CD4-positive, alpha-beta T cell treated with Interleukin-2 at 100 ng/mL for 4 hours (primary cell): ENCODE data around the gene SLC15A1.
"Not testable (repeated sequence)": the region's sequence is repeated elsewhere in the genome, so short reads cannot be mapped to it uniquely, and the experiment has no call there.

Source experiments
- DNase-seq: peaks from one replicate; pipeline ENCODE4 v3.0.0-alpha.2; 2020; ENCODE audit warnings: low spot score

The SLC15A1 gene

GRCh38 chr13:98781470-98781869 lies 29.0 kb upstream of the SLC15A1 start:
- DNase-seq: no peak

GRCh38 chr13:98781045-98781444 lies 28.6 kb upstream of the SLC15A1 start:
- DNase-seq: no peak

- no peak for DNase-seq
These were observed 28.0 kb upstream of the SLC15A1 start for GRCh38 chr13:98780451-98780850.

- no peak for DNase-seq
These were observed 27.2 kb upstream of the SLC15A1 start for GRCh38 chr13:98779695-98780094.

GRCh38 chr13:98778749-98779148 lies 26.3 kb upstream of the SLC15A1 start:
- no peak for DNase-seq

GRCh38 chr13:98776644-98777043 lies 24.2 kb upstream of the SLC15A1 start:
- DNase-seq: no peak

GRCh38 chr13:98775844-98776598 lies 23.5 kb upstream of the SLC15A1 start:
- DNase-seq: no peak

- DNase-seq: no peak
These were observed 22.9 kb upstream of the SLC15A1 start for GRCh38 chr13:98775386-98775785.

GRCh38 chr13:98774776-98775175 lies 22.3 kb upstream of the SLC15A1 start:
- no peak for DNase-seq

- DNase-seq: no peak
These were observed 21.4 kb upstream of the SLC15A1 start for GRCh38 chr13:98773921-98774320.

GRCh38 chr13:98772794-98773452 lies 20.5 kb upstream of the SLC15A1 start:
- no peak for DNase-seq

- DNase-seq: no peak
These were observed 19.6 kb upstream of the SLC15A1 start for GRCh38 chr13:98771838-98772611.

- DNase-seq: no peak
These were observed 17.3 kb upstream of the SLC15A1 start for GRCh38 chr13:98769736-98770135.

- no peak for DNase-seq
These were observed 16.1 kb upstream of the SLC15A1 start for GRCh38 chr13:98768522-98768921.

- DNase-seq: no peak
These were observed 14.2 kb upstream of the SLC15A1 start for GRCh38 chr13:98766697-98767096.

GRCh38 chr13:98765996-98766519 lies 13.6 kb upstream of the SLC15A1 start:
- no peak for DNase-seq

GRCh38 chr13:98761986-98762616 lies 9.6 kb upstream of the SLC15A1 start:
- no peak for DNase-seq

GRCh38 chr13:98761126-98761985 lies 8.9 kb upstream of the SLC15A1 start:
- no peak for DNase-seq

- no peak for DNase-seq
These were observed 3.3 kb upstream of the SLC15A1 start for GRCh38 chr13:98755729-98756128.

GRCh38 chr13:98755116-98755515 lies 2.6 kb upstream of the SLC15A1 start:
- DNase-seq: no peak

GRCh38 chr13:98754468-98754867 lies 2.0 kb upstream of the SLC15A1 start:
- DNase-seq: not testable (repeated sequence)
